H1 (cell line): ENCODE data around the gene HES5. TPM values are rescaled to one million over a fixed set of nuclear protein-coding genes. Genes with fewer than 3 reads are reported as not detected.
"Not testable (repeated sequence)": the region's sequence is repeated elsewhere in the genome, so short reads cannot be mapped to it uniquely, and the experiment has no call there.

Experiments used
- CTCF ChIA-PET: fragments of 300-600 bp; sonication (Branson Sonifier 250); formaldehyde crosslinking; loops from one replicate; lab custom pipeline; 2021; ENCODE audit not compliant: partially characterized antibody; lab: Charles Lee
- POLR2A ChIA-PET: fragments of 300-600 bp; sonication (Branson Sonifier 250); formaldehyde crosslinking; loops from one replicate; lab custom pipeline; 2021; ENCODE audit warnings: inconsistent platforms; ENCODE audit not compliant: partially characterized antibody; lab: Charles Lee
- DNase-seq, 2 experiments: peaks; one replicate each; pipeline versions ENCODE4 v3.0.0 to v3.0.0-alpha.2; 2010 to 2022; ENCODE audit warnings: low spot score in 2 of 2, low read depth in 1 of 2, mixed read lengths in 1 of 2
- FAIRE-seq: peaks from 2 replicates; lab custom pipeline; 2011; peaks lifted over from hg19 to GRCh38; lab: Jason Lieb, UNC
- H2AFZ ChIP-seq: 2 replicates; pipeline ENCODE4 v1.8.1; 2012; ENCODE audit warnings: low read length, inconsistent platforms
- H2AK5ac ChIP-seq: 2 replicates; pipeline ENCODE4 v1.6.1; 2013; ENCODE audit warnings: low read depth, low read length
- H2BK120ac ChIP-seq: replicated peaks from 2 replicates; pipeline ENCODE3; 2013; ENCODE audit warnings: low read depth, low read length, inconsistent platforms
- H2BK12ac ChIP-seq: 2 replicates; pipeline ENCODE4 v1.6.1; 2013; ENCODE audit warnings: low read depth, low read length
- H2BK15ac ChIP-seq: 2 replicates; pipeline ENCODE4 v1.6.1; 2013; ENCODE audit warnings: low read length
- H2BK20ac ChIP-seq: 2 replicates; pipeline ENCODE4 v1.6.1; 2013; ENCODE audit warnings: low read length
- H2BK5ac ChIP-seq: 2 replicates; pipeline ENCODE4 v1.6.1; 2013; ENCODE audit warnings: low read depth, low read length
- H3K14ac ChIP-seq: 2 replicates; pipeline ENCODE4 v1.6.1; 2013; ENCODE audit warnings: inconsistent platforms; ENCODE audit not compliant: insufficient read length
- H3K18ac ChIP-seq: 2 replicates; pipeline ENCODE4 v1.6.1; 2013; ENCODE audit warnings: low read length; ENCODE audit errors: extremely low read depth
- H3K23ac ChIP-seq: 2 replicates; pipeline ENCODE4 v1.6.1; 2013; ENCODE audit warnings: inconsistent platforms; ENCODE audit not compliant: insufficient read length
- H3K23me2 ChIP-seq: 2 replicates; pipeline ENCODE4 v1.6.1; 2013; ENCODE audit warnings: low read depth, low read length
- H3K27ac ChIP-seq: 2 replicates; pipeline ENCODE4 v1.6.1; 2011; ENCODE audit warnings: low read depth, low read length, inconsistent platforms
- H3K27me3 ChIP-seq, 4 experiments: replicated peaks in 1 of 4; 1 replicate in 1 of 4; 2 replicates in 3 of 4; pipeline versions ENCODE4 v1.6.1 to v1.8.1; 2011 to 2013; ENCODE audit warnings: low read length in 3 of 4, mild to moderate bottlenecking in 3 of 4, inconsistent platforms in 2 of 4, mixed read lengths in 2 of 4, moderate library complexity in 1 of 4; ENCODE audit not compliant: control insufficient read depth in 3 of 4, insufficient read depth in 3 of 4; ENCODE audit errors: extremely low read depth in 1 of 4
- H3K36me3 ChIP-seq, 4 experiments: 2 replicates each; pipeline versions ENCODE4 v1.6.1 to v1.8.1; 2011 to 2013; ENCODE audit warnings: mild to moderate bottlenecking in 4 of 4, low read length in 3 of 4, moderate library complexity in 2 of 4, control low read depth in 1 of 4, inconsistent platforms in 1 of 4; ENCODE audit not compliant: insufficient read depth in 4 of 4, control insufficient read depth in 2 of 4
- H3K4ac ChIP-seq: replicated peaks from 2 replicates; pipeline ENCODE3; 2013; ENCODE audit warnings: low read length, low read depth, mixed read lengths, inconsistent platforms; ENCODE audit not compliant: insufficient read length
- H3K4me1 ChIP-seq, 4 experiments: replicated peaks in 1 of 4; 1 replicate in 1 of 4; 2 replicates in 3 of 4; pipeline versions ENCODE4 v1.6.1 to v1.8.1; 2011 to 2013; ENCODE audit warnings: low read length in 3 of 4, inconsistent platforms in 2 of 4, mixed read lengths in 1 of 4; ENCODE audit not compliant: insufficient read depth in 4 of 4, control insufficient read depth in 3 of 4
- H3K4me2 ChIP-seq, 2 experiments: 2 replicates each; pipeline versions ENCODE4 v1.6.1 to v1.8.1; 2011 to 2013; ENCODE audit warnings: low read depth in 2 of 2, low read length in 2 of 2, control low read depth in 1 of 2, inconsistent platforms in 1 of 2, mild to moderate bottlenecking in 1 of 2; ENCODE audit not compliant: insufficient read depth in 1 of 2
- H3K4me3 ChIP-seq, 4 experiments: fragments of 200-600, 300-600 bp in 1 of 4; sonication (generic), shearing (Covaris generic), sonication (Bioruptor Twin) in 1 of 4; 2 replicates each; pipeline versions ENCODE4 v1.5.1 to v1.8.1; 2011 to 2016; ENCODE audit warnings: low read length in 4 of 4, low read depth in 3 of 4, control low read depth in 2 of 4, inconsistent platforms in 2 of 4, mild to moderate bottlenecking in 2 of 4, mixed read lengths in 1 of 4, moderate library complexity in 1 of 4; ENCODE audit not compliant: insufficient read depth in 2 of 4; ENCODE audit errors: extremely low read depth in 1 of 4
- H3K56ac ChIP-seq: replicated peaks from 2 replicates; pipeline ENCODE3; 2013; ENCODE audit warnings: low read depth, mild to moderate bottlenecking, mixed read lengths, low read length, inconsistent platforms; ENCODE audit not compliant: insufficient read length
- H3K79me1 ChIP-seq: 2 replicates; pipeline ENCODE4 v1.6.1; 2013; ENCODE audit warnings: low read depth, low read length, control low read depth
- H3K79me2 ChIP-seq, 2 experiments: 2 replicates each; pipeline versions ENCODE4 v1.6.1 to v1.8.1; 2012 to 2013; ENCODE audit warnings: low read length in 2 of 2, mild to moderate bottlenecking in 2 of 2, inconsistent platforms in 1 of 2; ENCODE audit not compliant: insufficient read depth in 2 of 2, control insufficient read depth in 1 of 2
- H3K9ac ChIP-seq, 4 experiments: replicated peaks in 1 of 4; 1 replicate in 1 of 4; 2 replicates in 3 of 4; pipeline versions ENCODE4 v1.6.1 to v1.8.1; 2011 to 2013; ENCODE audit warnings: low read depth in 3 of 4, low read length in 3 of 4, control low read depth in 2 of 4, mild to moderate bottlenecking in 2 of 4, moderate library complexity in 2 of 4, inconsistent platforms in 1 of 4; ENCODE audit errors: extremely low read depth in 1 of 4
- H3K9me3 ChIP-seq, 2 experiments: 2 replicates each; pipeline versions ENCODE4 v1.6.1 to v1.8.1; 2012 to 2013; ENCODE audit warnings: mild to moderate bottlenecking in 2 of 2, moderate library complexity in 2 of 2, control low read depth in 1 of 2, inconsistent platforms in 1 of 2, low read depth in 1 of 2, low read length in 1 of 2, mixed read lengths in 1 of 2; ENCODE audit not compliant: insufficient read depth in 2 of 2
- H4K20me1 ChIP-seq, 2 experiments: replicated peaks in 1 of 2; 2 replicates each; pipeline versions ENCODE3 to v1.8.1; 2011 to 2013; ENCODE audit warnings: inconsistent platforms in 2 of 2, low read length in 2 of 2, mild to moderate bottlenecking in 1 of 2; ENCODE audit not compliant: insufficient read depth in 2 of 2, control insufficient read depth in 1 of 2
- H4K5ac ChIP-seq: 2 replicates; pipeline ENCODE4 v1.6.1; 2013; ENCODE audit warnings: low read length, low read depth, mixed read lengths, inconsistent platforms; ENCODE audit not compliant: insufficient read length
- H4K8ac ChIP-seq: 2 replicates; pipeline ENCODE4 v1.8.0; 2013; ENCODE audit warnings: mild to moderate bottlenecking, moderate library complexity, low read length, inconsistent platforms; ENCODE audit not compliant: insufficient read depth; ENCODE audit errors: extremely low read depth
- H4K91ac ChIP-seq: replicated peaks from 2 replicates; pipeline ENCODE3; 2013; ENCODE audit warnings: low read length, mixed read lengths, inconsistent platforms; ENCODE audit not compliant: insufficient read length
- ATF3 ChIP-seq: IDR thresholded peaks from 2 replicates; pipeline ENCODE4 v1.6.1; 2011; ENCODE audit warnings: low read depth, mild to moderate bottlenecking, low read length; ENCODE audit not compliant: insufficient read depth
- HDAC6 ChIP-seq: IDR thresholded peaks from one replicate; pipeline ENCODE4 v1.7.1; 2012; ENCODE audit warnings: low read depth, mild to moderate bottlenecking, inconsistent platforms, low read length, moderate library complexity
- JUN ChIP-seq: IDR thresholded peaks from 2 replicates; pipeline ENCODE4 v1.6.1; 2011; ENCODE audit warnings: low read depth, mild to moderate bottlenecking, improper control_type of control experiment, low read length
- WGBS, 2 experiments: shearing (Covaris generic) in 1 of 2; methylation state at CpG; one replicate each; pipeline versions ENCODE4 v1.1.6 to v1.1.7; 2013 to 2015; ENCODE audit warnings: low lambda C conversion rate in 2 of 2, mixed read lengths in 2 of 2, inconsistent platforms in 1 of 2, low coverage in 1 of 2, missing lambda C conversion rate in 1 of 2; ENCODE audit not compliant: insufficient replicate concordance in 2 of 2, insufficient coverage in 1 of 2, insufficient read length in 1 of 2; ENCODE audit errors: extremely low coverage in 1 of 2, missing lambda C conversion rate in 1 of 2; 5-methylcytosine and 5-hydroxymethylcytosine counted together
- polyA plus RNA-seq, 7 experiments: library from polyadenylated mRNA; depleted of rRNA in 3 of 7; stranded (reverse) in 5 of 7; unstranded in 2 of 7; fragments of >200 nt in 5 of 7; fragments of 200-250 nt in 2 of 7; gene quantifications; 1 replicate in 5 of 7; 2 replicates in 1 of 7; 4 replicates in 1 of 7; pipeline versions ENCODE4 v1.2.1 to v1.2.3, GENCODE V29; 2011 to 2013; ENCODE audit warnings: missing spikeins in 2 of 7, mixed read lengths in 2 of 7
- total RNA-seq: library from RNA; stranded (reverse); fragmentation: NEBNext Ultra II Directional; extraction: Animal tissue kit (Norgen Biotek cat#: 25700); gene quantifications from 2 replicates; pipeline ENCODE4 v1.2.1, GENCODE V29; 2021

Gene HES5
- total and polyA plus RNA-seq, 2 of the 8 experiments (the other 6 are each of a cell fraction or from before 2014, with no cell fraction given), result 0.22 TPM; not detected in 1

DNA sequence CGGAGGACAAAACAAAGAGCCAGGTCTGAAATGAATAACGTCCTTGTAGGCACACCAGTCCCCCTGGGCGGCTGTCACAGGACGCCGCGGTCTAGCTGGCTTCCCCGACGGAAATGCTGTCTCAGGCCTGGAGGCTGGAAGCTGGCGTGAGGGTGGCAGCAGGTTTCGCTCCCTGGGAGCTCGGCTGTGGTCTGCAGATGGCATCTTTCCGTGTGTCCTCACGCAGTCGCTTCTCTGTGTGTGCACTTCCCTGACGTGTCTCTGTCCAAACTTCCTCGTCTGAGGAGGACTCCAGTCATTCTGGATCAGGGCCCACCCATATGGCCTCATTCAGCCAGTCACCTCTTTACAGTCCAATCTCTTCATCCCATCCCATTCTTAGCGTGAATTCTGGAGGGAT is 40.3 kb upstream of the HES5 start (continued):
- no peak for TF ChIP-seq ATF3
- TF ChIP-seq HDAC6, result no peak
- no peak for TF ChIP-seq JUN
- TF ChIP-seq, all 59 proteins: peak for 0

DNA sequence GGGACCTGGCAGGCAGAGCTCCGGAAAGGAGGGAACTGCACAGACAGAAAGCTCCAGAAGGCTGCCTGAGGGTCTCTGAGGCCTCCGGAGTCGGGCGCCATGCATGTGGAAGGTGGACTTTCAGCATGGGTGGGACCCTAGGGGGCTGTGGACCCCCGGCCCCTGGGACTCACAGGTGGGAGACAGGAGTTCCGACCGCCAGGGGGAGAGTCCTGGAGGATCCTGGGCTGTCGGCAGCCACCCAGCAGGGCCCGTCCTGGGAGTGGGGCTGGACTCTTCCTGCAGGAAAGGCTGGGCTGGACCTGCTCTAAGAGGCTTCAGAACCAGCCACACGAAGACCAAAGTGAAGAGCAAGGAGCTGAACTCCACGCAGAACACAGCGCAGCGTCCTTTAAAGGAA is 39.6 kb upstream of the HES5 start:
- H3K23ac ChIP-seq, H3K27ac ChIP-seq, H3K4me2 ChIP-seq, H2BK12ac ChIP-seq, H4K91ac ChIP-seq, H3K27me3 ChIP-seq, H3K14ac ChIP-seq, H3K18ac ChIP-seq, H3K36me3 ChIP-seq, H4K5ac ChIP-seq, H4K8ac ChIP-seq, POLR2A ChIA-PET, FAIRE-seq, H2BK120ac ChIP-seq, H3K79me2 ChIP-seq, H3K4me3 ChIP-seq, H3K4ac ChIP-seq, H2AK5ac ChIP-seq, H3K4me1 ChIP-seq, DNase-seq, CTCF ChIA-PET, H3K79me1 ChIP-seq, H3K56ac ChIP-seq, H2BK15ac ChIP-seq, H3K9me3 ChIP-seq, H4K20me1 ChIP-seq, H3K23me2 ChIP-seq, H2AFZ ChIP-seq, H3K9ac ChIP-seq, H2BK5ac ChIP-seq, H2BK20ac ChIP-seq: not testable (repeated sequence)
- WGBS, 2 experiments, result 81% methylated on average over 12 of the region's 13 CpGs; no CpG with 5 or more reads in 1 of the 2 experiments
